Amygdala (tissue), 56 donors: ENCODE results near the gene EFHC1.
"Not testable (repeated sequence)": the region's sequence is repeated elsewhere in the genome, so short reads cannot be mapped to it uniquely, and the experiment has no call there.

Source experiments
- DNase-seq, 56 donors: peaks; one replicate each; lab custom pipeline; 2025; lab: John Stamatoyannopoulos, UW

Gene EFHC1

GRCh38 chr6:52426667-52427066 lies 6.5 kb downstream of the EFHC1 start:
- DNase-seq = no peak

- DNase-seq = not testable (repeated sequence)
Observed at GRCh38 chr6:52433294-52433693, 13.2 kb downstream of the EFHC1 start.

GRCh38 chr6:52435345-52435744 lies 15.2 kb downstream of the EFHC1 start:
- no peak for DNase-seq

GRCh38 chr6:52438926-52439325 lies 18.8 kb downstream of the EFHC1 start:
- no peak for DNase-seq

GRCh38 chr6:52454556-52454955 lies 34.4 kb downstream of the EFHC1 start:
- DNase-seq = no peak

GRCh38 chr6:52457096-52457495 lies 37.0 kb downstream of the EFHC1 start:
- no peak for DNase-seq

GRCh38 chr6:52461194-52461593 lies 41.1 kb downstream of the EFHC1 start:
- DNase-seq = not testable (repeated sequence)

- DNase-seq = no peak
Observed at GRCh38 chr6:52474173-52474572, 54.0 kb downstream of the EFHC1 start.

GRCh38 chr6:52475307-52475706 lies 55.2 kb downstream of the EFHC1 start:
- DNase-seq = no peak

- no peak for DNase-seq
Observed at GRCh38 chr6:52482903-52483670, 62.9 kb downstream of the EFHC1 start.

- DNase-seq = no peak
Observed at GRCh38 chr6:52483671-52484003, 63.5 kb downstream of the EFHC1 start.

- DNase-seq = no peak
Observed at GRCh38 chr6:52489881-52490280, 69.7 kb downstream of the EFHC1 start.

- DNase-seq = no peak
Observed at GRCh38 chr6:52491203-52492069, 71.3 kb downstream of the EFHC1 start.

- no peak for DNase-seq
Observed at GRCh38 chr6:52493669-52494068, 73.5 kb downstream of the EFHC1 start.

GRCh38 chr6:52494298-52495072 lies 74.3 kb downstream of the EFHC1 start:
- no peak for DNase-seq

- DNase-seq = no peak
Observed at GRCh38 chr6:52495922-52496321, 75.8 kb downstream of the EFHC1 start.

- no peak for DNase-seq
Observed at GRCh38 chr6:52496631-52497030, 76.5 kb downstream of the EFHC1 start.

- no peak for DNase-seq
Observed at GRCh38 chr6:52497652-52498408, 77.7 kb downstream of the EFHC1 start.

- no peak for DNase-seq
Observed at GRCh38 chr6:52498538-52499017, 78.4 kb downstream of the EFHC1 start.

GRCh38 chr6:52499026-52499425 lies 78.9 kb downstream of the EFHC1 start:
- no peak for DNase-seq
